ENCODE results near the gene GAA.

Gene GAA

GRCh38 chr17:80133626-80133970 is 32.2 kb downstream of the GAA start:
- ChIA-PET POLR2A (interaction anchor here (1.2 to 1.6 kb wide), 2 partner anchors 12 to 32 kb away, joined by 5 to 7 read pairs; partner anchors contain the start of gene GAA), CTCF (interaction anchor here (0.7 kb wide), 1 partner anchor 32 kb away, joined by 3 read pairs; the partner anchor contains the start of gene GAA)
- TF ChIP-seq ZNF384 (IDR thresholded peaks at IDR 0.05) (no peak), ARNT (IDR thresholded peaks at IDR 0.05) (no peak), NFRKB (IDR thresholded peaks at IDR 0.05) (no peak), HDGF (IDR thresholded peaks at IDR 0.05; ENCODE audit: borderline replicate concordance) (no peak), TARDBP (IDR thresholded peaks at IDR 0.05) (no peak), SUZ12 (IDR thresholded peaks at IDR 0.05) (no peak), LEF1 (IDR thresholded peaks at IDR 0.05; ENCODE audit: borderline replicate concordance) (no peak), ELF4 (IDR thresholded peaks at IDR 0.05) (no peak), FOXA1 (IDR thresholded peaks at IDR 0.05) (no peak), L3MBTL2 (conservative IDR thresholded peaks at IDR 0.05) (no peak), FOXM1 (IDR thresholded peaks at IDR 0.05; ENCODE audit: borderline replicate concordance) (no peak), FOXK2 (IDR thresholded peaks at IDR 0.05) (no peak), CTBP1 (IDR thresholded peaks at IDR 0.05; ENCODE audit: borderline replicate concordance) (no peak), SP1 (IDR thresholded peaks at IDR 0.05) (no peak), PKNOX1 (IDR thresholded peaks at IDR 0.05) (no peak), BHLHE40 (IDR thresholded peaks at IDR 0.05; ENCODE audit: borderline replicate concordance) (no peak)
- no peak for DNase-seq (ENCODE audit: extremely low spot score)

- ChIA-PET POLR2A (no interaction called here), CTCF (no interaction called here)
- DNase-seq (ENCODE audit: extremely low spot score), result no peak
- TF ChIP-seq FOXM1 (IDR thresholded peaks at IDR 0.05; ENCODE audit: borderline replicate concordance) (no peak), NFRKB (IDR thresholded peaks at IDR 0.05) (no peak), TARDBP (IDR thresholded peaks at IDR 0.05) (no peak), FOXK2 (IDR thresholded peaks at IDR 0.05) (no peak), PKNOX1 (IDR thresholded peaks at IDR 0.05) (no peak), BHLHE40 (IDR thresholded peaks at IDR 0.05; ENCODE audit: borderline replicate concordance) (no peak), ELF4 (IDR thresholded peaks at IDR 0.05) (no peak), SP1 (IDR thresholded peaks at IDR 0.05) (no peak), CTBP1 (IDR thresholded peaks at IDR 0.05; ENCODE audit: borderline replicate concordance) (no peak), L3MBTL2 (conservative IDR thresholded peaks at IDR 0.05) (no peak), FOXA1 (IDR thresholded peaks at IDR 0.05) (no peak), HDGF (IDR thresholded peaks at IDR 0.05; ENCODE audit: borderline replicate concordance) (no peak), ZNF384 (IDR thresholded peaks at IDR 0.05) (no peak), ARNT (IDR thresholded peaks at IDR 0.05) (no peak), SUZ12 (IDR thresholded peaks at IDR 0.05) (no peak)
Measured at GRCh38 chr17:80137131-80137530, 35.8 kb downstream of the GAA start.

GRCh38 chr17:80138856-80139426 is 37.6 kb downstream of the GAA start:
- TF ChIP-seq HDGF (IDR thresholded peaks at IDR 0.05; ENCODE audit: borderline replicate concordance) (no peak), FOXM1 (IDR thresholded peaks at IDR 0.05; ENCODE audit: borderline replicate concordance) (no peak), L3MBTL2 (conservative IDR thresholded peaks at IDR 0.05) (no peak), TARDBP (IDR thresholded peaks at IDR 0.05) (no peak), BHLHE40 (IDR thresholded peaks at IDR 0.05; ENCODE audit: borderline replicate concordance) (no peak)
- DNase-seq (ENCODE audit: extremely low spot score), result no peak
- ChIA-PET POLR2A (interaction anchor here (2.3 kb wide), 1 partner anchor 38 kb away, joined by 7 read pairs; the partner anchor contains the start of gene GAA), CTCF (no interaction called here)

- TF ChIP-seq TARDBP (IDR thresholded peaks at IDR 0.05), result no peak
- no peak for TF ChIP-seq FOXM1 (IDR thresholded peaks at IDR 0.05; ENCODE audit: borderline replicate concordance)
- TF ChIP-seq SP1 (IDR thresholded peaks at IDR 0.05), result no peak
- TF ChIP-seq ELF4 (IDR thresholded peaks at IDR 0.05), result no peak
- no peak for TF ChIP-seq NFRKB (IDR thresholded peaks at IDR 0.05)
- TF ChIP-seq CTBP1 (IDR thresholded peaks at IDR 0.05; ENCODE audit: borderline replicate concordance), result no peak
- no peak for TF ChIP-seq HDGF (IDR thresholded peaks at IDR 0.05; ENCODE audit: borderline replicate concordance)
- TF ChIP-seq ZNF384 (IDR thresholded peaks at IDR 0.05), result no peak
- no peak for TF ChIP-seq BHLHE40 (IDR thresholded peaks at IDR 0.05; ENCODE audit: borderline replicate concordance)
- no peak for TF ChIP-seq L3MBTL2 (conservative IDR thresholded peaks at IDR 0.05)
- no peak for TF ChIP-seq FOXA1 (IDR thresholded peaks at IDR 0.05)
- TF ChIP-seq LEF1 (IDR thresholded peaks at IDR 0.05; ENCODE audit: borderline replicate concordance), result no peak
- TF ChIP-seq PKNOX1 (IDR thresholded peaks at IDR 0.05), result no peak
- no peak for TF ChIP-seq FOXK2 (IDR thresholded peaks at IDR 0.05)
- TF ChIP-seq ARNT (IDR thresholded peaks at IDR 0.05), result no peak
- no peak for TF ChIP-seq SUZ12 (IDR thresholded peaks at IDR 0.05)
- ChIA-PET CTCF (no interaction called here), POLR2A (interaction anchor here (2.3 kb wide), 1 partner anchor 40 kb away, joined by 7 read pairs; the partner anchor contains the start of gene GAA)
- DNase-seq (ENCODE audit: extremely low spot score), result no peak
Measured at GRCh38 chr17:80141463-80142165, 40.2 kb downstream of the GAA start.

GRCh38 chr17:80142929-80143328 is 41.5 kb downstream of the GAA start:
- no peak for DNase-seq (ENCODE audit: extremely low spot score)
- no peak for TF ChIP-seq TARDBP (IDR thresholded peaks at IDR 0.05)
- no peak for TF ChIP-seq FOXK2 (IDR thresholded peaks at IDR 0.05)
- no peak for TF ChIP-seq ZNF384 (IDR thresholded peaks at IDR 0.05)
- no peak for TF ChIP-seq ARNT (IDR thresholded peaks at IDR 0.05)
- TF ChIP-seq SP1 (IDR thresholded peaks at IDR 0.05), result no peak
- TF ChIP-seq ELF4 (IDR thresholded peaks at IDR 0.05), result no peak
- no peak for TF ChIP-seq LEF1 (IDR thresholded peaks at IDR 0.05; ENCODE audit: borderline replicate concordance)
- no peak for TF ChIP-seq CTBP1 (IDR thresholded peaks at IDR 0.05; ENCODE audit: borderline replicate concordance)
- no peak for TF ChIP-seq NFRKB (IDR thresholded peaks at IDR 0.05)
- TF ChIP-seq FOXA1 (IDR thresholded peaks at IDR 0.05), result no peak
- no peak for TF ChIP-seq FOXM1 (IDR thresholded peaks at IDR 0.05; ENCODE audit: borderline replicate concordance)
- no peak for TF ChIP-seq PKNOX1 (IDR thresholded peaks at IDR 0.05)
- TF ChIP-seq HDGF (IDR thresholded peaks at IDR 0.05; ENCODE audit: borderline replicate concordance), result no peak
- no peak for TF ChIP-seq SUZ12 (IDR thresholded peaks at IDR 0.05)
- POLR2A ChIA-PET, result interaction anchor here (0.8 kb wide), 1 partner anchor 54 kb away, joined by 3 read pairs; no protein-coding TSS in a partner anchor
- CTCF ChIA-PET, result interaction anchor here (1.0 kb wide), 1 partner anchor 42 kb away, joined by 3 read pairs; the partner anchor contains the start of gene GAA

All from HEK293T (cell line).